SKM-1 (cell line): ENCODE results near the gene EVI5.
"Not testable (repeated sequence)": the region's sequence is repeated elsewhere in the genome, so short reads cannot be mapped to it uniquely, and the experiment has no call there.

ENCODE experiments used
- DNase-seq: peaks from one replicate; lab custom pipeline; 2025; ENCODE audit not compliant: unreplicated experiment; lab: John Stamatoyannopoulos, UW

Gene EVI5

GRCh38 chr1:92792340-92792782, 7.5 kb upstream of the EVI5 start:
- no peak for DNase-seq

- no peak for DNase-seq
Observed at GRCh38 chr1:92791487-92792066, 6.7 kb upstream of the EVI5 start.

GRCh38 chr1:92790867-92791266, 6.0 kb upstream of the EVI5 start:
- no peak for DNase-seq

GRCh38 chr1:92790081-92790480, 5.2 kb upstream of the EVI5 start:
- no peak for DNase-seq

GRCh38 chr1:92786111-92786901, 1.4 kb upstream of the EVI5 start:
- no peak for DNase-seq

GRCh38 chr1:92784021-92784638, 778 bp downstream of the EVI5 start:
- DNase-seq: no peak

- DNase-seq: not testable (repeated sequence)
Observed at GRCh38 chr1:92783550-92783949, 1.4 kb downstream of the EVI5 start.

- DNase-seq: no peak
Observed at GRCh38 chr1:92778376-92778775, 6.5 kb downstream of the EVI5 start.

- DNase-seq: no peak
Observed at GRCh38 chr1:92774407-92774806, 10.5 kb downstream of the EVI5 start.

GRCh38 chr1:92773749-92774148, 11.2 kb downstream of the EVI5 start:
- not testable (repeated sequence) for DNase-seq

- DNase-seq: no peak
Observed at GRCh38 chr1:92769856-92770255, 15.1 kb downstream of the EVI5 start.

- no peak for DNase-seq
Observed at GRCh38 chr1:92768915-92769314, 16.0 kb downstream of the EVI5 start.

GRCh38 chr1:92768296-92768695, 16.6 kb downstream of the EVI5 start:
- no peak for DNase-seq

GRCh38 chr1:92764116-92764515, 20.8 kb downstream of the EVI5 start:
- no peak for DNase-seq

GRCh38 chr1:92762355-92762754, 22.6 kb downstream of the EVI5 start:
- no peak for DNase-seq

- DNase-seq: no peak
Observed at GRCh38 chr1:92759361-92759760, 25.5 kb downstream of the EVI5 start.

GRCh38 chr1:92756537-92756936, 28.4 kb downstream of the EVI5 start:
- no peak for DNase-seq

- no peak for DNase-seq
Observed at GRCh38 chr1:92755541-92756461, 29.1 kb downstream of the EVI5 start.

GRCh38 chr1:92754719-92755050, 30.2 kb downstream of the EVI5 start:
- no peak for DNase-seq

GRCh38 chr1:92754000-92754718, 30.7 kb downstream of the EVI5 start:
- no peak for DNase-seq

GRCh38 chr1:92752719-92753118, 32.2 kb downstream of the EVI5 start:
- DNase-seq: no peak
